H1 (cell line): ENCODE data around the gene OR2V2.

Experiments used
- BACH1 ChIP-seq: IDR thresholded peaks from 2 replicates; pipeline ENCODE4 v1.6.1; 2012; ENCODE audit warnings: low read length, improper control_type of control experiment
- CTCF ChIP-seq, 3 experiments: IDR thresholded peaks; 1 replicate in 2 of 3; 2 replicates in 1 of 3; pipeline versions ENCODE4 v1.5.1 to v1.6.1; 2011; ENCODE audit warnings: low read length in 3 of 3, mild to moderate bottlenecking in 3 of 3, inconsistent platforms in 2 of 3, low read depth in 1 of 3, moderate library complexity in 1 of 3; ENCODE audit not compliant: insufficient read depth in 1 of 3; ENCODE audit errors: control extremely low read depth in 1 of 3
- JUND ChIP-seq: IDR thresholded peaks from 2 replicates; pipeline ENCODE4 v1.6.1; 2011; ENCODE audit warnings: mild to moderate bottlenecking, improper control_type of control experiment, low read length
- KDM5A ChIP-seq: fragments of 200-600 bp; IDR thresholded peaks from 2 replicates; pipeline ENCODE4 v1.7.1; 2012; ENCODE audit warnings: mild to moderate bottlenecking, low read length, inconsistent platforms, mixed read lengths

- no peak for TF ChIP-seq JUND
- TF ChIP-seq CTCF (IDR thresholded peaks at IDR 0.05; ENCODE audit: control extremely low read depth in 1 of 3, insufficient read depth in 1 of 3, low read depth in 1 of 3, low read length in 3 of 3): no peak
- TF ChIP-seq BACH1: no peak
- TF ChIP-seq KDM5A: no peak
Observed at GRCh38 chr5:181189962-181190710, 42.8 kb downstream of the OR2V2 start.
